HG02759 (cell line): ENCODE data around the gene ELMO1.
"Not testable (repeated sequence)": the region's sequence is repeated elsewhere in the genome, so short reads cannot be mapped to it uniquely, and the experiment has no call there.

ENCODE experiments used
- ATAC-seq: cut with Tn5 transposase; IDR thresholded peaks from one replicate; pipeline ENCODE4 v1.9.1; 2021; ENCODE audit warnings: mild to moderate bottlenecking, moderate library complexity; ENCODE audit not compliant: unreplicated experiment

The ELMO1 gene

GRCh38 chr7:37150180-37150579 is 298.5 kb downstream of the ELMO1 start:
- no peak for ATAC-seq

GRCh38 chr7:37149773-37150124 is 298.9 kb downstream of the ELMO1 start:
- ATAC-seq = no peak

GRCh38 chr7:37149051-37149772 is 299.5 kb downstream of the ELMO1 start:
- peak; percentile 67 for ATAC-seq

- ATAC-seq = no peak
These were observed 303.0 kb downstream of the ELMO1 start for GRCh38 chr7:37145682-37146081.

GRCh38 chr7:37144423-37144822 is 304.2 kb downstream of the ELMO1 start:
- no peak for ATAC-seq

- ATAC-seq = no peak
These were observed 305.7 kb downstream of the ELMO1 start for GRCh38 chr7:37142958-37143357.

GRCh38 chr7:37141742-37142141 is 306.9 kb downstream of the ELMO1 start:
- ATAC-seq = no peak

- ATAC-seq = not testable (repeated sequence)
These were observed 314.8 kb downstream of the ELMO1 start for GRCh38 chr7:37133902-37134301.

- no peak for ATAC-seq
These were observed 316.8 kb downstream of the ELMO1 start for GRCh38 chr7:37131855-37132254.

- ATAC-seq = no peak
These were observed 319.6 kb downstream of the ELMO1 start for GRCh38 chr7:37129035-37129425.

GRCh38 chr7:37128327-37129034 is 320.2 kb downstream of the ELMO1 start:
- ATAC-seq = no peak

GRCh38 chr7:37119296-37119860 is 329.3 kb downstream of the ELMO1 start:
- no peak for ATAC-seq

GRCh38 chr7:37118004-37118403 is 330.7 kb downstream of the ELMO1 start:
- no peak for ATAC-seq

GRCh38 chr7:37117292-37117691 is 331.4 kb downstream of the ELMO1 start:
- ATAC-seq = no peak

GRCh38 chr7:37116093-37116701 is 332.5 kb downstream of the ELMO1 start:
- no peak for ATAC-seq

GRCh38 chr7:37113661-37114355 is 334.9 kb downstream of the ELMO1 start:
- no peak for ATAC-seq

GRCh38 chr7:37112876-37113275 is 335.8 kb downstream of the ELMO1 start:
- no peak for ATAC-seq

- no peak for ATAC-seq
These were observed 336.4 kb downstream of the ELMO1 start for GRCh38 chr7:37112218-37112617.

GRCh38 chr7:37111459-37111858 is 337.2 kb downstream of the ELMO1 start:
- ATAC-seq = no peak

GRCh38 chr7:37110660-37111424 is 337.8 kb downstream of the ELMO1 start:
- ATAC-seq = no peak
